Prostate gland (tissue), 2 donors: ENCODE results near the gene PCDHB3.

ENCODE experiments used
- POLR2A ChIP-seq: fragments of 450-650 bp; IDR thresholded peaks from one replicate; pipeline ENCODE4 v1.6.1; 2016; ENCODE audit warnings: antibody characterized with exemption, mild to moderate bottlenecking
- POLR2AphosphoS5 ChIP-seq: sonication (generic); formaldehyde crosslinking; IDR thresholded peaks from one replicate; pipeline ENCODE4 v1.6.1; 2017; ENCODE audit warnings: antibody characterized with exemption
- TF ChIP-seq, protein P1 (sequence below), 4 experiments: fragments of 200-600 bp in 2 of 4; fragments of 450-650 bp in 2 of 4; sonication (generic) in 2 of 4; IDR thresholded peaks; 1 replicate in 3 of 4; 2 replicates in 1 of 4; pipeline ENCODE4 v1.5.1; 2016 to 2019; ENCODE audit warnings: antibody characterized with exemption in 4 of 4, mild to moderate bottlenecking in 2 of 4, moderate library complexity in 2 of 4

DNA sequence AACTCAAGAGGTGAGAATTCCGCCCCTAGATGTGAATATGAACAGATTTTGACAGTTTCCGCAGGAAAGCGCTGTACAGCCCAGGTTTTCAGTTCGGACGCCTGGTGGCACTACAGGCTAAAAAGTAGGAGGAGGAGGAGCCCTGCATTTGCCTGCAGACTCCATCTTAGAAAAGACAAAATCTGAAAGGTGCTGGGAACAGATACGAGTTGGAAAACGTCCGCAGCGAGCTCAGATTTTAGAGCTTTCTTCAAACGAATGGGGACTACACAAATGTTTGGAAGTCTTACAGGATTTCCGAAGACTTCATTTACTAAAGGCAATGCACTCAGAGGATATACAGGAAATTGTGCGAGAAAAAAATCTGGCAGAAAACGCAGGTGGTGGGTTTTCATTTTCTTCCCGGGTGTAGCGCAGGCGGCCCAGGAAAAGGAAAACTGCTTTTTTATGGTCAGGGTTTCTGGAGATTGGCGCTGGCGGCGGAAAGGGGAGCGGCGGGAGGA lies 15.7 kb upstream of the PCDHB3 start:
- TF ChIP-seq, protein P1, sequence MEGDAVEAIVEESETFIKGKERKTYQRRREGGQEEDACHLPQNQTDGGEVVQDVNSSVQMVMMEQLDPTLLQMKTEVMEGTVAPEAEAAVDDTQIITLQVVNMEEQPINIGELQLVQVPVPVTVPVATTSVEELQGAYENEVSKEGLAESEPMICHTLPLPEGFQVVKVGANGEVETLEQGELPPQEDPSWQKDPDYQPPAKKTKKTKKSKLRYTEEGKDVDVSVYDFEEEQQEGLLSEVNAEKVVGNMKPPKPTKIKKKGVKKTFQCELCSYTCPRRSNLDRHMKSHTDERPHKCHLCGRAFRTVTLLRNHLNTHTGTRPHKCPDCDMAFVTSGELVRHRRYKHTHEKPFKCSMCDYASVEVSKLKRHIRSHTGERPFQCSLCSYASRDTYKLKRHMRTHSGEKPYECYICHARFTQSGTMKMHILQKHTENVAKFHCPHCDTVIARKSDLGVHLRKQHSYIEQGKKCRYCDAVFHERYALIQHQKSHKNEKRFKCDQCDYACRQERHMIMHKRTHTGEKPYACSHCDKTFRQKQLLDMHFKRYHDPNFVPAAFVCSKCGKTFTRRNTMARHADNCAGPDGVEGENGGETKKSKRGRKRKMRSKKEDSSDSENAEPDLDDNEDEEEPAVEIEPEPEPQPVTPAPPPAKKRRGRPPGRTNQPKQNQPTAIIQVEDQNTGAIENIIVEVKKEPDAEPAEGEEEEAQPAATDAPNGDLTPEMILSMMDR (IDR thresholded peaks at IDR 0.05) = peak in 2 of 4 experiments; percentile 11 to 48
- TF ChIP-seq POLR2AphosphoS5 = no peak
- no peak for TF ChIP-seq POLR2A
